GM21737 (cell line): Measurements from ENCODE around the gene GPATCH8.

Experiments
- ATAC-seq: cut with Tn5 transposase; IDR thresholded peaks from one replicate; pipeline ENCODE4 v1.9.1; 2021; ENCODE audit warnings: mild to moderate bottlenecking, moderate library complexity; ENCODE audit not compliant: unreplicated experiment

Gene GPATCH8

DNA sequence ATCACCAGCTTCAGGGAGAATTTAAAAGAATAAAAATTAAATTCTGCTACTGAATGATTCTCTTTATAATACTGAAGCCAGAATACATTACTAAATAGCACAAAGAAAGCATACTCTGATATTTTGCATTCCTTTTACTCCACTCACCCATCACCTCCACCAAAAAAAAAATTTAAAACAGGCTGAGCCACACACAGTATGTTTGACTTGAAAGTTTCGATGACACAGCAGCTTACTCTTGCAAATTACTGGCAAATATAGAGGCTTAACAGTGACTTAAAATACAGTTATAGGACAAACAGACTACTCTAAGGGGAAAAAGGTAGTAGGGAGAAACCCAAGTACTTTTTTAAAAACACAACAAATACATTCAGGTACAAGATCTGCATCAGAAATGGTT lies 39.2 kb downstream of the GPATCH8 start:
- no peak for ATAC-seq

DNA sequence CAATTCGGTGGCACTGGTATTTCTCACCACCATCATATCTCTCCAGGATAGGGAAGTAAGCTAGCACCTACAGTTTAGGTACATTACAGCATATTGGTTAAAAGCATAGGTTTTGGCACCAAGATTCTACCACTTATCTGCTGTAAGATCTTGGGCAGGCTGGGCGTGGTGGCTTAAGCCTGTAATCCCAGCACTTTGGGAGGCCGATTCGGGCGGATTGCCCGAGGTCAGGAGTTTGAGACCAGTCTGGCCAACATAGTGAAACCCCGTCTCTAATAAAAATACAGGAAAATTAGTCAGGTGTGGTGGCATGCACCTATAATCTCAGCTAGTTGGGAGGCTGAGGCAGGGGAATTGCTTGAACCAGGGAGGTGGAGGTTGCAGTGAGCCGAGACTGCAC lies 51.4 kb downstream of the GPATCH8 start:
- ATAC-seq, result no peak

DNA sequence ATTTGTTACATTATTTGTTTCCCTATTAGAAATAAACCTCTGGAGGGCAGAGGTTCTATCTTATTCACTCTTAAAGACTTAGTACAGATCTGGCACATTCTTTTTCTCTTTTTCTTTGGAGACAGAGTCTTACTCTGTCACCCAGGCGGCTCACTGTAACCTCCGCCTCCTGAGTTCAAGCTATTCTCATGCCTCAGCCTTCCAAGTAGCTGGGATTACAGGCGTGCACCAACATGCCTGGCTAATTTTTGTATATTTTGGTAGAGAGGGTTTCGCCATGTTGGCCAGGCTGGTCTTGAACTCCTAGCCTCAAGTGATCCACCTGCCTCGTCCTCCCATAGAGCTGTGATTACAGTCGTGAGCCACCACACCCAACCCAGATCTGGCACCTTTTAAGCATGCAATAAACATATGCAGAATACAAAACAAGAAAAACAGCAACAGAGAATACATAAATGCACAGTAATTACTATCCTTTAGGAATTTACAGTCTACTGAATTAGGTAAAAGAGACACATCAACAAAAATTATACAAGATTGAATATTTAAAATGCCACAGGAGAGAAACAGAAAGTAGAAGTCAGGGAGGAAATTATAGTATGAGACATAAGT lies 52.1 kb downstream of the GPATCH8 start:
- no peak for ATAC-seq

DNA sequence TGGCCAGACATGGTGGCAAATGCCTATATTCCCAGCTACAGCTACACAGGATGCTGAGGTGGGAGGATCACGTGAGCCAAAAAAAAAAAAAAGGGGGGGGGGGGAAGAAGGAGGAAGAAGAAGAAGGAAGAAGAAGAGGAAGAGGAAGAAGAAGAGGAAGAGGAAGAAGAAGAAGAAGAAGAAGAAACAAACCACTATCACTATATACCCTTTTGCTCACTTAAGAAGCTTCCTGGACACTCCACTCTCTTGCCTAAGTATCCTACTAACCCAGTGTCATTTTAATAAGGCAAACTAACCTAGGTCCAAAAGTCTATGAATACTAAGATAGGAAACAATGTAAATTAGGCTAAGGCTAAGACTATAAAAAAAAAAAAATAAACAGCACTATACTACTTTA lies 54.8 kb downstream of the GPATCH8 start:
- ATAC-seq, result no peak

DNA sequence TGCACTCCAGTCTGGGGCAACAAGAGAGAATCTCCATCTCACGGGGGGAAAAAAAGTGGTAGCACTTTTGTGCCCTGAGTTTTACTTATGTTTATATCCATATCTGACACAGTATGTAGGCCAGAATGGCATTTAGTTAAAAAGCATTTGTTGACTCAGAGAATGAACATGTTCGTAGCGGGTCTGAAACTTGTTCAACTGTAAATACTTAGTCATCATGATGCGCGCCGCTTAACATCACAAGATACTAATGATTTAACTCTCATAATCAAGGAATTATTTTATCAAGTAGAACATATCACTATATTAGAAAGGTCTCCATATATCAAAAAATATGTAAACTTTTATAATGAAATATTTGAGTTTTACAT lies 58.5 kb downstream of the GPATCH8 start:
- no peak for ATAC-seq

DNA sequence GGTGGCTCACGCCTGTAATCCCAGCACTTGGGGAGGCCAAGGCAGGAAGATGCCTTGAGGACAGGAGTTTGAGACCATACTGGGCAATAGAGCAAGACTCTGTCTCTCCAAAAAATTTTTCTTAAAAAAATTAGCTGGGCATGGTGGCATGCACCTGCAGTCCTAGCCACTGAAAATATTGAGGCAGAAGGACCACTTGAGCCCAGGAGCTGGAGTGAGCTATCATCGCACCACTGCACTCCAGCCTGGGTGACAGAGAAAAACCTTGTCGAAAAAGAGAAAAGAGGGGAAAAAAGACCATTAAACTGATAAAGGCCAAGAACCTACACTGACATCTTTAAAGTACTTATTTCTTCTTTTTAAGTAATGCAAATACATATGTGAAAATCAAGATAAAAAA lies 60.4 kb downstream of the GPATCH8 start:
- no peak for ATAC-seq

DNA sequence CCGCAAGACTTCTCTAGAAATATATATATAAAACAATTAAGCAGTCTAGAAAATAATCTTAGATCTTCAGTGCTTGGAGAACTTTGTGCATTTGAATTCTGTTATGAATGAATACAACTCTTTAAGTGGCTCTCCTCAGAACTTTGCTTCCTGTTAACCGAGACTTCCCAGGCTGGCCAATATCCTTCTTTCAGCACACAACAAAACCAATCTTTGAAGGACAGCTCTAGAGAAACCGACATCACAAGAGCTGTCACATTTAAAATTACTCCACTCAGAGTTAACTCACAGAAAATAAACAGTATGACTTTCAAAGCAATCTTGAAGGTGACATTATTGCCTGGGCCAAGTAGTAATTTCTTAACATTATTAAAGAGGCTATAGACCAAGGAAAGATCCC lies 64.0 kb downstream of the GPATCH8 start:
- ATAC-seq, result no peak

DNA sequence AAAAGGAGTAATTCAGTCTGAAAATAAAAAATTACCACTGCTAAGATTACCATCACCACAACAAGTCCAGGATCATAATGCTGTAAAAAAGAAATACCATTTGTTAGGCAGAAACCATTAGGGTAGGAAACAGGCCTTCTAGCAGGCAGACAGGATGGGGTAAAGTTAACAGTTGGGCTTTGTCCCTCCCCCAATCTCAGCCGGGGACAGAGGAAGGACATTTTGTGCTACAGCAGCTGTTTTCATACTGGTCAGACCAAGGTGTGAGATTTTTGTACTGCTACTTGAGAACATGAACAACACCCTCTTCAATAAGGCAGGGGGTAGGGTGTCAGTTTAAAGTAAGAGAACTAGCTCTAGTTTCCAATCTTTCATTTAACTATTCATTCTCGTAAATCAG lies 64.6 kb downstream of the GPATCH8 start:
- ATAC-seq, result no peak

DNA sequence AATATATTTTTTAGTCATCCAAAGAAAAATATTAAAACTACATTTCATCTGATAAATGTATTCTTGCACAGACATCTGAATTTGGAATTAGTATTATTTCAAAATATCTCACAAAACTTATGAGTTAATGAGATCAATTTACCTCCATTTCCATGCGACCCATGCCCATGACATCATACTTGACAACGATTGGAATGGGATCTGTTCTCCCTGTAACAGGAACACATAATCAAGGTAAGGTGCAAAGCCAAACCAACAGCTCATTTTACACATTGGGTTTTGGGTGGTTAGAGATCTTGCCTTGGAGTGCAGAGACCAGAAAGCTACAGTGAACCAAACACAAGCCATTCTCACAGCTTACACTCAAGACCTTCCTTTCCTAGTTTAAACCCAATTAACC lies 66.9 kb downstream of the GPATCH8 start:
- ATAC-seq, result no peak

DNA sequence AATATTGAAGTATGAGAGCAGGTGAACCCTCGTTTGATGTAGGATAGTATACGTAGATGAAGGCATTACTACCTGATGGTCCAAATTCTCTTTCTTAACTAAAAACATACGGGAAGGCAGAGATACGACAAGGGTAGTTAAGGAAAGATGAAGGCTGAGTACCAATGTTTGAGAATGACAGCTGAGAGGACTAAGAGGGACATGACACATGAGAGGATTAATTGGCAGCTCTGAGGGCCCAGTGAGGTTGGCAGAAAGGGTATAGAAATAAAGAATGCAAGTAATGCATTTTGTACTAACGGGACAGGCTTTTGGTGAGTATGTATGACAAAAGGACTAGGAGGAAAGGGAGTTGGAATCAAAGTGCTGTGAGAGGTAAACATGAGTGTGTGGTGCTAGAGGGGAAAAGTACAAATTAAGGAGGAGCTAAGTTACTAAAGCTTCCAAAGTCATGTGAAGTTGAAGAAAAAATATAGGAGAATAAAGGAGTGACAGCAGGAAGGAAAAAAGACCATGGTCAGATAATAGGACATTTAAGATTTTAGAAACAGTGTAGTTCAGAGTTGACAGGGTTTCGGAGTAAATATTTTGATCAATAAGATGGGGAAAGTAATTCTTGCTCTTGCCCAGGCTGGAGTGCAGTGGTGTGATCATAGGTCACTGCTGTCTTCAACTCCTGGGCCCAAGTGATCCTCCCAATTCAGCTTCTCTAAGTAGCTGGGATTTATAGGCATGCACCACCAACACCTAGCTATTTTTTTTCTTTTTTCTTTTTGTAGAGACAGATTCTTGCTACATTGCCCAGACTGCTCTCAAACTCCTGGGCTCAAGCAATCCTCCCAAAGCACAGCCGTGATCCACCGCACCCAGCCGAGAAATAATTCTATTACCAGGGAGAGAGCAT lies 70.7 kb downstream of the GPATCH8 start:
- ATAC-seq, result no peak

DNA sequence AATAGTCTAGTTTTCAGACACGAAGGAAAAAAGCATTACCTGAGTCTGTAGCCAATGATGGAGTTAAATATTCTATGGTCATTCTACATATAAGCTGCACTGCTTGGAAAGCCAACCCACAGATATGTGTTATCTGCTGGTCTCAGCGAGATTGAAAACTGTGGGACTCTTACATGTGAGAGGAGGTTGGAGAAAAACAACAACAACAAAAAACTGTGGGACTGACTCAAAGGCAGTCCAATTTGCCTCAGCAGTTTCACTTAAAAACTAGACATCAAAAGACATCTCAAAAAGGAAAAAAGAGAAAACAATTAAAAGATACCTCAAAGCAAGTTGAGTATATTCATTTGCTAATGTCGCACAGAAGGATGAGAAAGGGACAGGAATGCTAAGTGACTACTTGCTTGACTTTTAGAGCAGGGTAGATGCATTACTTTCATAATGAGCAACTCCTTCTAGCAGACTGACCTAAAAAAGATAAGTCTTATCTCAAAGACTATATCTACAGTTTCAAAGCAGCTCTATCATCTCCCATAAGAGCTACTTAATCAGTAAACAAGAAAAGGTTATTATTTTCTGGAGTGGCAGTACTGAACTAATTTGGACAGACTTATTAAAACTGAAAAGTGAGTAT lies 78.3 kb downstream of the GPATCH8 start:
- ATAC-seq, result no peak

DNA sequence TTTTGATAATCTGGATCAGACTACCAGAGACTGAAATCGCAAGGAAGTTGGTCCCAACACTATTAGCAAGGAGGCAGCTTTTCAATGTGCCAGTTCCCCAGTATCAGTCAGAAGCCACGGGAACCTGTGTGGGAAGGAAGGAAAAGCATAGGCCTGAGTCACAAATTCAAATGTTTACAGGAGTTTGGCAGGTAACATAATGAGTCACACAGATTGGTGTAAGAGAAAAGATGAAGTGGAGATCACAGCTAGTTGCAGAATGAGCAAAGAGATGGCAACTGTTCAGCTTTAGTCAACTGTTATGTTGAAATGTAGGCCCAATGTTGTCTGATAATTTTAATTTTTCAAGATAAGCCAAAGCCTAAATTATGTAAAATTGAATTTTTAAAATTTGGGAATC lies 85.7 kb downstream of the GPATCH8 start:
- ATAC-seq, result no peak

DNA sequence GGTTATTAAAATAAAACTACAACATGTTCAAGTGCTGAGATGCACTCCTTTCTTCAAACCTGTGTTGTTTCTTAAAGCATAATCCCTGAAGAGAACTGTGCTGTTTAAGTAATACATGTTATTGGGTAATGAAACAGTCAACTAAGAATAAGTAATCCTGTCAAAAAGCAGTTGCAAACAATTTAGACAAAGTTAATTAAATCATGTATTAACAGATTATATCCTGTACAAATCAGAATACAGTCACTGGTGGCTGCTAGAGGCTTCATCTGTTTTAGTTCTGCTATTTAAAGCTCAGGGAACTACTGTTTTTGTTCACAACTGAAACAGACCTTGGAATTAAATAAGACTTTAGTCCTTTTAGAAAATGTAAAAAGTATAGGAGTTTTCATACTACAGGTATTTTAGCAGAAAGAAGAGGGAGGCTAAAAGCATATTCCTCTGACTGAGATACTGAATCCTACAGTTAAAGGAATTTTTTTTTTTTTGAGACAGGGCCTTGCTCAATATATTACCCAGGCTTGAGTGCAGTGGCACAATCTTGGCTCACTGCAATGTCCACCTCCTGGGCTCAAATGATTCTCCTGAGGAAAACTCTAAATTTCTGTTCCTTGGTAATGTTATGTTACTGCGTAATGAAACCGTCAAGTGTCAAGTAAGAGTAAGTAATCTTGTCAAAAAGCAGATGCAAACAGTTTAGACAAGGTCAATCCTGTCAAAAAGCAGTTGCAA lies 86.5 kb downstream of the GPATCH8 start:
- ATAC-seq, result no peak

DNA sequence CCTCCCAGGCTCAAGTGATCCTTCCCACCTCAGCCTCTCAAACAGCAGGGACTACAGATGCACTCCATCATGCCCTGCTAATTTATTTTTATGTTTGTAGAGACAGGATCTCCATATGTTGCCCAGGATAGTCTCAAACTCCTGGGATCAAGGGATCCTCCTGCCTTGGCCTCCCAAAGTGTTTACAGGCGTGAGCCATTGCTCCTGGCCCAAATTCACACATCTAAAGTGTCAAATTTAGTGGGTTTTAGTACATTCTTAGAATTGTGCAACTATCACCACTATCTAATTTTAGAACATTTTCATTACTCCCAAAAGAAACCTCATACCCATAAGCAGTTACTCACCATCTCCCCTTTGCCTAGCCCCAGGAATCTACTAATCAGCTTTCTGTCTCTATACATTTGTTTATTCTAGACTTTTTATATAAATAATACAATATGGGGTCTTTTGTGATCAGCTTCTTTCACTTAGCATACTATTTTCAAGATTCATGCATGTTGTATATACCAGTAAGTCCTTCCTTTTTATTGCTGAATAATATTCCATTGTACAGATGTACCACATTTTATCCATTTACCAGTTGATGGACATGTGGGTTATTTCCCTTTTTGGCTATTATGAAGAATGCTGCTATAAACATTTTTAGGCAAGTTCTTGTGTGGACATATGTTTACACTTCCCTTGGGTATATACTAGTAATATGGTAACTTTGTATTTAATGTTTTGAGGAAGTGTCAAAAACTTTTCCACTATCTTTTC lies 88.6 kb downstream of the GPATCH8 start:
- ATAC-seq, result no peak

DNA sequence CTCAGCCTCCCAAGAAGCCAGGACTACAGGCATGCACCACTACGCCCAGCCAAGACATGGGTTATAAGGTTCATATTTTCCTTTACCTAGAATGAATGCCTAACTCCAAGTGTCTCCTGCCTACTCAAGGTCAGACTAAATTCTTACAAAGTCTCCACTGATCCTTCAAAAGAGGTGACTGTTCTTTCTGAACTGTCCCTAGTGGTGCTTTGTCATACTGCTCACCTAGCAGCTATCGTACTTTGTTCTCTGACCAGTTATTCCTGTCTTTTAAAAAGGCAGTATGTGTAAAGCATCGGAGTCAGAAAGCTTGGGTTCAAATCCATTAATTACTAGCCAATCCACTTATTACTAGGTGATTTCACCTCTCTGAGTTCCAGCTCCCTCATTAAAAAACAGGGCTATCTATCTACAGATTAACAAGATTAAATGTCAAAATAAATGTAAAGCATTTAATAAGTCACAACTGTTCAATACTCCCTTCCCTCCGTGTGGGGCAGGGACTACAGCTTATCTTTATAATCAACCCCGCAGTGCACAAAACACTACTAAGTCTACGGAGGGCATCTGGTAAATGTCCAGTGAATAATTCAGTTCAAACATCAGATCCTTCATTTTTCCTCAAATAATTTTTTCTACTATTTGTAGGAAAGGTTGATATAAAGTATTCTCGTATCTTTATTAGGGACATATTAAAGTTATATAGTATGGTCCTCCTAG lies 93.7 kb downstream of the GPATCH8 start:
- no peak for ATAC-seq

DNA sequence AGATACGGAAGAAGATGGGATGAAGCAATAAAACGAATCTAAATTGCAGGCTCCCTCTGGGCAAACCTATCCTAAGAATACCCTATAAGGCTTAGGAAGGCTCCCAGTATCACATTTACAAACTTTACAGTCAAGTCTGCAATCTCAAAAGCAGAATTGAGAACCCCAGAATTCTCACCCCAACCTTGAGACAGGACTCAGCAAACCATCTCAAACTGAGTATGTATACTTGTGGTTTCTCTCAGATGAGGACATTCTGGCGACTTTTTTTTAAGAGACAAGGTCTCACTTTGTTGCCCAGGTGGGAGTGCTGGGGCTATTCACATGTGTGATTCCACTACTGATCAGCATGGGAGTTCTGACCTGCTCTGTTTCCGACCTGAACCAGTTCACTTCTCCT lies 94.4 kb downstream of the GPATCH8 start:
- ATAC-seq, result no peak

DNA sequence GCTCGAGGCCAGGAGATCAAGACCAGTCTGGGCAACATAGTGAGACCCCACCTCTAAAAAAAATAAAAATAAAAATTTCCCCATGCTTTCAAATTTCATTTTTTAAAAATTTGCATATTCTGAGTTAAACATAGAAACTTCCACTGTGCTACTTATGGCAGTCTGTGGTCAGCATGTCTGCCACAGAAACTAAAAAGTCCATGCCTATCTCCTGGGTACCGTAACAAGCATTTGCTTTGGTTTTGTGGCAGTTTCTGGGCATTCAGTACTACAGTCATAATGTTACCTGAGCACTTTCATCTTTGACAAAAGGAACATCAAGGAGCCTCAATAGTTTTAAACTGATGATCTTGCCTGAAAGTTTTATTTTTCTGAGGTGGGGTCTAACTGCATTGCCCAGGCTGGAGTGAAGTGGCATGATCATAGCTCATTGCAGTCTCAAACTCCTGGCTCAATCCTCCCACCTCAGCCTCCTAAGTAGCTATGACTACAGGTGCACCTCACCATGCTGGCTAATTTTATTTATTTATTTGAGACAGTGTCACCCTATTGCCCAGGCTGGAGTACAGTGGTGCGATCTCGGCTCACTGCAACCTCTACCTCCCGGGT lies 100.5 kb downstream of the GPATCH8 start:
- no peak for ATAC-seq

DNA sequence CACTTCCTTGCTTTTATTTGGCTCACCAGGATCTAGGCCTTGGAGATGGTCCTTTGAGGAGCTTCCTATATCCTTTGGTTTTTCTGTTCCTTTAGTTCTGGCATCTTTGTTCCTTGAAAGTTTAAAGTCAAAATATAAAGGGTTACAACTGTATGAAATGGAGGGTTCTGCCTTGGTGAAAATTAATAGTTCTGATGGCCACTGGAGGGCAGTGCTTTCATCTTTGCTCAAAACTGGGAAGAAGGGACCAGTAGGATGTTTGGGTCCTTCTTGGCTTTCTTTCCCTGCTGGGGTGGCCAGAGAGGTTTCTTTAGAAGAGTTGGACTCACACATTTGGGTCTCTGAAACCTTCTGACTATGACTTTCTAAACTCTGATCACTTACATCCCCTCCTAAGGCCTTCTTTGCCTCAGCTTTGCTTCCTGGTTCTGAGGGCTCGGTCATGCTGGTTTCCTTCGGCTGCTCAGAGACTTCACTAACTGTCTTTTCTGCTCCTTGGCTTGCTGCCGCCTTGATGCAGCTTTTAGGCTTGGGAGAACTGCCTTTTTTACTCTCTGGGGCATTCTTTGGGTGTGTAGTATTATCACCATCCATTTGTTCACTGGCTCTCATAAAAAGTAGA lies 102.9 kb downstream of the GPATCH8 start:
- no peak for ATAC-seq
